NCI-H510A treated with DMSO at 0.1 percent for 48 hours (cell line): ENCODE data around the gene TBCA.
"Not testable (repeated sequence)": the region's sequence is repeated elsewhere in the genome, so short reads cannot be mapped to it uniquely, and the experiment has no call there.

ENCODE experiments used
- DNase-seq: peaks from one replicate; lab custom pipeline; 2025; lab: John Stamatoyannopoulos, UW

The TBCA gene

DNA sequence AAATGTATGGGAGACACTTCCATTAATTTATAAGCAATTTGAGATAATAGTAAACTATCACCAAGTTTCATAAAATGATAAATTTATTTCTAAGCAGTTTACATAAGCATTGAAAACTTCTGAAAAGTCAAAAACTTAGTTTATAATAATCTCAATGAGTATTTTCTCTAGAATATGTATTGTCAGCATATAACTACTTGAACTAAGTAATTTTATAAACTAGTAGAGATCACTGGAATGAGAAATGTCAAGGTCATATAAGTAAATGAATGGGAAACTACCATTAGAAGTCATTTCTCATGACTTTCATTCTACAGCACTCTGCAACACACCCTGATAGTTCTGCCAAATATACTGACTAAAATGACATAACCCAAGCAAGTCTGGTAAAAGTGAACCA is 3.4 kb downstream of the TBCA start:
- no peak for DNase-seq

GRCh38 chr5:77771452-77771851 is 4.7 kb downstream of the TBCA start:
- DNase-seq: no peak

GRCh38 chr5:77770293-77771005 is 5.7 kb downstream of the TBCA start:
- no peak for DNase-seq

- DNase-seq: no peak
Observed at GRCh38 chr5:77768978-77769377, 7.2 kb downstream of the TBCA start.

DNA sequence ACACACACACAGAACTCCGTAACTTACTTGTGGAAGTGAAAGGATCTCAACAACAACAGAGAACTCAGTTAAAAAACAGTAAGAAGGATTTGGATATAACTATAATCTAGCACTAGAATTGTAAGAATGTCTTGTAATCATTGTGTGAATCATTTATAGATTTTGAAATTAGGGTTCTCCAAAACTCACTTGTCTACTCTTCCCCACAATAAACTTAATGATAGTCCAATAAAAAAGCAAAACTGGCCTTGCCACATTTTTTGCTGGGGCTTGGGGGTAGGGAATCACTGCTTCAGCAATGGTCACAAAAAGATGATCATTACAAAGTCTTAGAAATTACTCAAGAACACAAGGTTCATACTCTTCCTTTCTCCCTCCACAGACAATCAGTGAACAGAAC is 8.8 kb downstream of the TBCA start:
- no peak for DNase-seq

GRCh38 chr5:77761606-77762005 is 14.5 kb downstream of the TBCA start:
- DNase-seq: no peak

DNA sequence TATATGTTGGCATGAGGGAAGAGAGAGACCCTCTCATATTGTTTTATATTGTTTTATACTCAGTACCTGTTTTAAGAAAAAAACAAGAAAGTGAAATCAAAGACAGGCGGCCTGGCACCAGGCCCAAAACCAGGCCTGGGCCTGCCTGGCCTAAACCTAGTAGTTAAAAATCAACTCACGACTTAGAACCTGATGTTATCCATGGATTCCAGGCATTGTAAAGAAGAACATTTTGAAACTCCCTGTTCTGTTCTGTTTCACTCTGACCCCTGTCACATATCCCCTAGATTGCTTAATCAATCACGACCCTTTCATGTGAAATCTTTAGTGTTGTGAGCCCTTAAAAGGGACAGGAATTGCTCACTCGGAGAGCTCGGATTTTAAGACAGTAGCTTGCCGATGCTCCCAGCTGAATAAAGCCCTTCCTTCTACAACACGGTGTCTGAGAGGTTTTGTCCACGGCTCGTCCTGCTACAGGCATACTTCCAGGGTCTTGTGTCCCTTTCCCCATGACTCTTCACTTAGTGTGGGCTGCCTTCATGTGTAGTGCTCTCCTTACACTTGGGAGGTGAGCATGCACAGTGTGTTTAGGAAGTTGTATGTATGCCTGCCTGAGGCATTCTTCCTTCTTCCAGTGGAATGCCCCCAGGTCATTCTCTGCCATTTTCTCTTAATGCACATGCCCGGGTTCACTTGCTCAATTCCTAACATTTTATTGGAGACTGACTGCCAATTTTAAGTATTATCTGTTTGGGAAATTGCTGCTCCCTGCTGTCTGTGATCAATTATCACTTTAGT is 17.8 kb downstream of the TBCA start:
- no peak for DNase-seq

DNA sequence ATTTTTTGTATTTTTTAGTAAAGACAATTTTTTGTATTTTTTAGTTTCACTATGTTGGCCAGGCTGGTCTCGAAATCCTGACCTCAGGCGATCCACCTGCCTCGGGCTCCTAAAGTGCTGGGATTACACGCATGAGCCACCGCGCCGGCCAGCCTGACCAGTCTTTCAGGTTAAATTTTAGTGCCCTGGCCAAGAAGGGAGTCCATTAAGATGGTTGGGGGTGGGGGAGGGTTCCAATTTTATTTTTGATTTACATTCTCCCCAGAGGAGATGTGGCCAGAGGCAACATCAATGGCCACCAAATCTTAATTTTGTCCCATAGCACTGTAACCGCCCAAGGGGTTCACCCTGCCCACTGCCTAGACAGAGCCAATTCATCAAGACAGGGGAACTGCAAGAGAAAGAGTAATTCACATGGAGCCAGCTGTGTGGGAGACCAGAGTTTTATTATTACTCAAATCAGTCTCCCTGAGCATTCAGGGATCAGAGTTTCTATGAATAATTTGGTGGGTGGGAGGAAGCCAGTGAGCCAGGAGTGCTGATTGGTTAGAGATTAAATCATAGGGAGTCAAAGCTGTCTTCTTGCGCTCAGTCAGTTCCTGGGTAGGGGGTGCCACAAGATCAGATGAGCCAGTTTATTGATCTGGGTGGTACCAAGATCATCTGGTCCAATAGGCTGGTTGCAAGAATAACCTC is 24.7 kb downstream of the TBCA start:
- DNase-seq: no peak

- not testable (repeated sequence) for DNase-seq
Observed at GRCh38 chr5:77750928-77751327, 25.2 kb downstream of the TBCA start.

GRCh38 chr5:77748160-77748559 is 28.0 kb downstream of the TBCA start:
- DNase-seq: no peak

DNA sequence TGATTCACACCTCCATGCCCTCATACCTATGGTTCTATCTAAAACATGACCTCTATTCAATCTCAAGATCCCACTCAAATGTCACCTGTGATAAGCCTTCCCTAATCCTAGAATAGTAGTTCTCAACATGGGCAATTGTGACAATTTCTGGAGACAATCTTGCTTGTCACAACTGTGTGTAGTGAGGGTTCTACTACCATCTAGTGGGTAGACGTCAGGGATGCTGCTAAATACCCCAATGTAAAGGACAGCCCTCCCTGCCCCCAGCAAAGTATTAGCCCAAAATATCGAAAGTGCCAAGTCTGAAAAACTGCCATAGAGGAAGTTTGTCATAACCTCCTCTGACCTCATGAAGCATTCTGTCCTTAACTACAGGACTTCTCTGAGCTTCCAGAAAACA is 32.0 kb downstream of the TBCA start:
- no peak for DNase-seq

- no peak for DNase-seq
Observed at GRCh38 chr5:77743181-77743580, 33.0 kb downstream of the TBCA start.

GRCh38 chr5:77741608-77742007 is 34.5 kb downstream of the TBCA start:
- DNase-seq: no peak

- DNase-seq: no peak
Observed at GRCh38 chr5:77734885-77735284, 41.3 kb downstream of the TBCA start.

- no peak for DNase-seq
Observed at GRCh38 chr5:77733130-77733529, 43.0 kb downstream of the TBCA start.

- no peak for DNase-seq
Observed at GRCh38 chr5:77727190-77727589, 48.9 kb downstream of the TBCA start.

DNA sequence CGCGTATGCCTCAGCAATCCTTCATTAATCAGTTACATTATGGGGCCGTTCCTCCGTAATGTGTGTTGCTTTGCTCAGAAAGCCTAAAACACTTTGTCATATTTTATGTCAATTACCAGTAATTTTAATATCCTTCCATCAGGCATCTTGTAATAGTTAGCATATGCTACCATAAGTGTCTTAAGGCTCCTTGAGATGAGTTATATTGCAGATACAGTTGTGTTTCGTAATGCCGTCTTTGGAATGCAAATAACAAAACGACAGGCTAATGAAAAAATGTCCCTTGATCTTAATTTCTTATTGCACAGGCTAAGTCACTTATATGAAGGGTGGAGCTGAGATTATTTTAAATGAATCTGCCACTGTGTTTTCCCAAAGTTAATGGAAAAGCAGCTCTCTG is 50.5 kb downstream of the TBCA start:
- no peak for DNase-seq

GRCh38 chr5:77724934-77725333 is 51.2 kb downstream of the TBCA start:
- DNase-seq: no peak

DNA sequence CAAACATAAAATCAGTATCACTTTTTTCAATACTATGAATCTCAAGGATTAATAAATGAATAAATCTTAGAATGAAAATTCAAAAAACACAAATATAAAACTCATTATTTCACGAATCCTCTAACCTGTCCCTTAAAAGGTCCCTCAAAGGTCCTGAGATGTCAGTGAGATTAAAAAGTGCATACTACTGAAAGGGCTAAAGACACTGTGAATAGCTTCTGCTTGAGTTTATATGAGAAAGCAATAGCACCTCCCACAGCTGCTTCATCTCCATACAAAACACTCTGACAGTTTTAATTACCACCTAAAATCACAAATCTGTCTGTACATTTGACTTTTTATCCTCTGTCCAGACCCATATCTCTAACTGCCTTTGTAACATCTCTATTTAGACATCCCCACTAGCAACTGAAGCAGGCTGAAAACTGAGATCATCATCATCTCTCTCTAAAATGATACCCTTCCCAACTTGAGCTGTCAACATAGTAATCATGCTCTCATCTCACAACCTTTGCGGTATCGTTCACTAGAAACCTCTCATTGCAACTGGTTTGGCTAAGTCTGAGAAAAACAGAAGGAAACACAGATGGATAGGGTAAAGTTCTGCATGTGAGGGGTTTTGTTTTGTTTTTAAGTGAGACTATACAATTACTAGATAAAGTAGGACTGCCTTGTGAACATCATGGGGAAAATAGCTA is 56.3 kb downstream of the TBCA start:
- no peak for DNase-seq

- DNase-seq: no peak
Observed at GRCh38 chr5:77718934-77719610, 57.1 kb downstream of the TBCA start.

DNA sequence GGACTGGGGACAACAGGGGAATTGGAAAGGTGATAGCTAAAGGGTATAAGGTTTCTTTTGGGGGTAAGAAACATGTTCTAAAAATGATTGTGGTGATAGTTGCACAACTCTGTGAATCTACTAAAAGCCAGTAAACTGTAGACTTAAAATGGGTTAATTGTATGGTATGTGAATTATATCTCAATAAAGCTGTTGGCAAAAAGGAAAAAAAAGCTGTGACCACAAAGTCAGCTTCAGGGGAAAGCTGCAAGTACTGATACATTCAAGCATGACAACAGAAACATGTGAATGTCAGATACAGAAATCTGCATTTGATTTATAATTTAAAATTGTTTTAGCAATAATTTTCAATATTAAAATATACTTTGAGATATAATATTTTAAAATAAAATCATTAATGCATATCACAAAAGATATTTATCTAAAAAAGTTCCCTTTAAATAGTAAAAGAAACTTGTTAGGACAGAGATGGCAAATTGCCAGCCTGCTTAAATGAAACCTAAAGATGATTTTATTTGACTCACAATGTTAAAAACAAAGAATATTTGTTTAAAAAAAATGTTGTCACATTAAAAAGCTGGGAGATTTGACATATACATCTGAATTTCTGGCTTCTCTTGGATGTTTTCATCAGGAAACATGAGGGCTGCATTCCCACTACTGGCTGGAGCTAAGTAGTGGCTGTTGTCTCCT is 66.0 kb downstream of the TBCA start:
- no peak for DNase-seq
